GM18520 (cell line): Measurements from ENCODE around the gene TULP4.

Source experiments
- ATAC-seq: cut with Tn5 transposase; IDR thresholded peaks from one replicate; pipeline ENCODE4 v1.9.1; 2021; ENCODE audit not compliant: unreplicated experiment

TULP4 gene

GRCh38 chr6:158356586-158357546 is 44.6 kb downstream of the TULP4 start:
- ATAC-seq, result peak; percentile 11

DNA sequence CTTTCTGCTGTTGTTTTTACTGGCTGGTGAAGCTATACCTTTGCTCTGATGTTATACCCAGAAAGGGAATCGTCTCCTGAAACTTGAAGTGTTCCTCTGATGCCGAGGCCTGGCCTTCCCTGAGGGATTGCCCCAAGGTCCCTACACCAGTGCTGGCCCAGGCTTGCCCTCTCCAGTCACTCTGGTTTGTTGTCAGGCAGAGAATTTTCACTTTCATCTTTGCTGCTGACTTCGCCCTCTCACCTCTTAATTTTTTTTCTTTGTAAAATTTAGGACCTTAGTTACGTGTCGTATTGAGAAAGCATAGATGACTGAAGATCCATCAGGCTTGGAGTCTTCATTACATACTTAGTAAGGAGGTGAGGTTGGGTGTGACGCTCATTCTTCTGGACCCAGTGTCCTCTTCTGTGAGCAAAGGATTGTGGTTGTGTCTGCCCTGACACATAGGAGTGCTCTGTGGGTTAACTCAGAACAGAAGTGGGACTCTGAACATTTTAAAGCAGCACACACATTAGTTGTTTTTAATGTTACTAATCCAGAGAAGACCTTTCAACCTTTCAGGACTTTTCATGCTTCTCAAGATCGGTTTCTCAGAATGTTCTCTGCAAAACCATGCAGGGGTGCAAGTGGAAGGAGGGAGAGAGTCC is 45.4 kb downstream of the TULP4 start:
- ATAC-seq, result peak; percentile 61

- ATAC-seq, result no peak
Observed at GRCh38 chr6:158358450-158359077, 46.3 kb downstream of the TULP4 start.

DNA sequence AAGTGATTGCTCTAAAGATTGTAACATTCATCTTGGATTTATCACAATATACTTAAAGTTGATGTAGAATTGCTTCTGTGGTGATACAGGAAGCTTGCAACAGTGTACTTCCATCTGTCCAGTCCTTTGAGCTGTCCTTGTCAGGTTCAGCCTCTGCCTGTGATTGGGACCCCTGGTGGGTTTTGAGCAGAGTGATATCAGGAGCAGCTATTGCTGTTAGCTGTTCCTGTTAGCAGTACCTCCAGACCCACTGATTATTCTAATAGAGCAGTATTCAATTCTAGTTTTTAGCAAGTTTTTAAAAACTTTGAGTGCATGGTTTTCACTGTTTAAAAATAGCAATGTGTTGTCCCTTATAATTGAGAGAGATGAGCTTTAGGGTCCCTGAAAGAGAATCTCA is 48.8 kb downstream of the TULP4 start:
- no peak for ATAC-seq

- no peak for ATAC-seq
Observed at GRCh38 chr6:158361961-158362669, 49.9 kb downstream of the TULP4 start.

DNA sequence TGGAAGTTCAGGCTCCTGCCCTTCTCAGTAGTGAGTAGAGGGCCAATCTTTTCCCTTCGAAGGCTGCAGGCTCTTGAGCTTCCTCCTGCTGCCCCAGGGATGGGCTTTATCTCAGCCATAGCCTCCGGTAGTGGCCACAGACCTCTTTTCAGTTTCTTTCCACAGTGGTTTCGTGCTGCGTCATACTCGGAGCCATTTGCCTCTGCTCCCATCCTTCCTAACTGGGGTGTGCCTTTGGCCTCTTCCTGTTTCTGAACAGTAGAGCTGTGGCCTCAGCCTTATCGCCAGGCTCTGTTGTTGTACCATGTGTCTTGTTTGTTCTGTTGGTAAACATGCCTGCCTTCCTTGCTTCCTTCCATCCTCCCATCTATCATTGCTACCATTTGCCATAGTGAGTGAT is 54.1 kb downstream of the TULP4 start:
- ATAC-seq, result no peak

- no peak for ATAC-seq
Observed at GRCh38 chr6:158367816-158368215, 55.6 kb downstream of the TULP4 start.

GRCh38 chr6:158369241-158369640 is 57.0 kb downstream of the TULP4 start:
- ATAC-seq, result no peak

DNA sequence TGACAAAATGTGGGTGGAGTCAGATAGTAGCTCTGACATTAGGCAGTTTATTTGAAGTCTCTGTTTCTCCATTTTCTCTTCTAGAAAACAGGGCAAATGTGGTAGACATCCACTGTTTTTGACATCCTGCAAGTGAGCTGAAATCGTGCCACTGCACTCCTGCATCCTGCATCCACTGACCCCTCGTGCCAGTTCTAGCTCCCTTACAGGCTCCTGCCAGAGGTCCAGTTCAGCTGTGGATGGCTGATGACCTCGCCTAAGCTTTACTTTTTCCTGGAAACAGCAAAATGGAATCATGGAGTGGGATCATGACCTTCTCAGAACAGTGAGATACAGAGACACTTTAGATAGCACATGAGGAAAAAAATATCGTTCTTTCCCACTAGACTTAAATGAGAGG is 58.5 kb downstream of the TULP4 start:
- no peak for ATAC-seq

DNA sequence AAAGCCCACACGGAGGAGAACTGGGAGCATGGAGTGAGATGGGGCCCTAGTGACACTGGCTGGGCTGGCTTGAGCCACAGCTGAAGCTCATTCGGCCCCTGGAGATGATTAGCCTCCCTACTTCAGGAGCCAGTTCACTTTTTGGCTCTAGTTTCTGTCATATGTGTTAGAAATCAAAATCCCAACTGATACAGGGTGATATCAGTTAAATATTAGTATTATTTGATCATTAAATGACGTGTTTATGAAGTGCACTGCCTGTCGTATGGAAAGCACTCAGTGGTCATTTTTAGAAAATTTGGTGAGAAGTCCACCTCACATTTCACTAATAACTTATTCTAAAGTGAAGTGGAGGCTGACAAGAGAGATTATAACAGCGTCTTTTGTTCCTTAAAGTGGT is 59.0 kb downstream of the TULP4 start:
- ATAC-seq, result no peak

DNA sequence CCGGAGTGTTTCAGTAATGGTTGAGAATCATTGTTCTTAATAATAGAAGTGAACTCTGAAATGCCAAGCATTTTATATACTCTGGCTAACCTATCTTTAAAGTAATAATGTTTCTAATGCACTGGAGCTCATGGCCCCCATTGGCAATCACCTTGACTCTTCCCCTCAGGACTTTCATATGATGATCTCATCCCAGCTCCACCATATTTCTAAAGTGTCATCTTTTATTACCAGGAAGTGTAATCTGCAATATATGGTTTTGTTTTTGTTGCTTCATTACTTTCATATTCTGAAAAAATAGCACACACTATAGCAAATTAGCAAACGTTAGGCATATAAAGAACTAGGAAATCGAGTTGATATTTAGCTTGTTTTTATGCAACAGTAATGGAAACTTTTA is 60.3 kb downstream of the TULP4 start:
- ATAC-seq, result no peak

GRCh38 chr6:158373214-158373613 is 60.9 kb downstream of the TULP4 start:
- no peak for ATAC-seq

DNA sequence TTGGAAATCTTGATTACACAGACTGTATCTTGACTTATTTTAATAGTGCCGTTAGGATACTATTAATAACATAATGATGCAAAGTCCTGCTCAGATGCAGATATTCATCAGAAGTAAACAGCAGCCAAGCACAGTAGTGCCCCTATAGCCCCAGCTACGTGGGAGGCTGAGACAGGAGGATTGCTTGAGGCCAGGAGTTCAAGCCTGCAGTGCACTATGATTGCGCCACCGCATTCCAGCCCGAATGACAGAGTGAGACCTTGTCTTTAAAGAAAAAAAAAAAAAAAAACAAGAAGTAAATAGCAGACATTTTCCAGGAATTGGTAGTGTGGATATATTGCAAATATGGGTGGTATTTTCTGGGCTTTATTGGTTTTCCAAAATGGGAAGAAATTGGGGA is 61.8 kb downstream of the TULP4 start:
- no peak for ATAC-seq

DNA sequence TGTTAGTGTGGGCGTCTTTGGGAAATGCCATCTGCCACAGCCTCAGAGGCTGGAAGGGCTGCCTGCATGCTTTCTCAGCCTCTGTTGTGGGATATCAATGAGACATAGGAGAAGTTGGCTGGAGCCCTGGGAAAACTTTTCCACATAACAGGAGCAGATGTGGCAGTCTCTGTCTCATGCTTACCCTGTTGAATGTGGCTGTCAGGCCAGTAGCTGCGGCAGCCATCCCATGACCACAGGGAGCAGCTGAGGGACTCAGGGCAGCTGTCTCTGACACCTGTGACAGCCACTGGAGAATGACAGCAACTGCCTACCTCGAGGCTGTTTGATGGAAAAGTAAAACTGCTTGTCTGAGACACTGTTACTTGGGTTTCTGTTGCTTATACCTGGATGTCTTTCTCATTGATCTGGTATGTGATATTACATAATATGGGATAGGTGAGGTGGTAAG is 64.4 kb downstream of the TULP4 start:
- no peak for ATAC-seq

GRCh38 chr6:158377860-158378259 is 65.6 kb downstream of the TULP4 start:
- no peak for ATAC-seq

DNA sequence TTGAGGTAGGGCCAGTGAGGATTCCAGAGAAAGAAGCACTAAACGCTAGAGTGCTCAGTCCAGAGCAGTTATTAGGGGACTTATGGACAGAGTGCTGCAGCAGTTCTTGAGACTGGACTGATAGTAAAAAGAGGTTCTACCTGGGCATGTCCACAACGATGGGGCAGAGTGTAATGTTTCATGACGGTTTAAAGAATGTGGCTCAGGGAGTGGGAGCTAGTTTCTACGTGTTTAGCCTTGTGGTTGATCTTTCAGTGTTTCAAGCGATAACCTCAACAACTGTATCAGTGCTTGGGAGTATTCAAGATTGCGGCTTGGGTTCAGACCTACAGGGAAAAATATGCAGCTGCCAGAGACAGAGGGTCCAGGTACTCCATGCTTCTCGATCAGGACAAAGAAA is 67.1 kb downstream of the TULP4 start:
- no peak for ATAC-seq

- ATAC-seq, result no peak
Observed at GRCh38 chr6:158381214-158381613, 68.9 kb downstream of the TULP4 start.

DNA sequence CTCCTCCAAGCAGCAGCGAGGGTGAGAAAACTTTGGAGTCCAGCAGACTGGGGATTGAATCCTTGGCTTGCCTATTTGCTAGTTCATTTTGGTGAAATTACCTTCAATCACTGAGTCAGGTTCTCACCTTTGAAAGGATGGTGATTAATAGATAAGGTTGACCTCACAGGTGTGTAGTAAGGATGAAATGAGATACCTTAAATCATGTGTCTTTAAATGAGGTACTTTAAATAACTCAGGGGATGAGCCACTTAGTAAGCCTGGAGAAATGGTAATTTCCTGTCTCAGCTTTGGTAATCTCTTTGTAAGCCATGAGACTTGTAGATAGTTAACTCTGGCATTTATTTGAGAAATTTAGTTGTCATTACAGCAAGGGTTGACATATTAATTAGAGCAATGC is 70.2 kb downstream of the TULP4 start:
- ATAC-seq, result no peak

- no peak for ATAC-seq
Observed at GRCh38 chr6:158383057-158383456, 70.8 kb downstream of the TULP4 start.

- ATAC-seq, result no peak
Observed at GRCh38 chr6:158383542-158383941, 71.3 kb downstream of the TULP4 start.

- no peak for ATAC-seq
Observed at GRCh38 chr6:158384671-158385110, 72.4 kb downstream of the TULP4 start.
